ENCODE data around the gene HSF4. TPM values are rescaled to one million over a fixed set of nuclear protein-coding genes. Genes with fewer than 3 reads are reported as not detected.

Gene HSF4
- total RNA-seq, 3 donors from 2014 or later (not counting 1 experiment from before 2014, with no cell fraction given), result 6.9 to 8.3 (median 7.3) TPM

GRCh38 chr16:67185651-67186134, 21.1 kb downstream of the HSF4 start:
- intact Hi-C loops (cut with micrococcal nuclease), result loop anchor here (1.0 to 2.0 kb wide), 2 partner anchors 41 to 208 kb away; partner anchors contain the start of gene TMEM208

GRCh38 chr16:67186550-67186950, 22.0 kb downstream of the HSF4 start:
- Histone ChIP-seq H3K27ac (ENCODE audit: low read length) (no peak overlapping the region), H3K4me1 (ENCODE audit: control insufficient read depth, insufficient read depth, low read length) (peaks cover 25% of the 10 kb centered on the region), H3K9me3 (ENCODE audit: control insufficient read depth, insufficient read depth, low read length) (no peaks in the 10 kb centered on the region), H3K36me3 (ENCODE audit: control insufficient read depth, insufficient read depth, low read length) (no peaks in the 10 kb centered on the region), H3K27me3 (ENCODE audit: control insufficient read depth, insufficient read depth, low read length) (peaks cover 2% of the 10 kb centered on the region), H3K4me3 (ENCODE audit: low read length) (no peak overlapping the region)
- Mint-ChIP-seq H3K4me3 (no peak overlapping the region), H3K36me3 (no peaks in the 10 kb centered on the region), H3K4me1 (peaks cover 13 to 16% of the 10 kb centered on the region in 2 donors), H3K27me3 (ENCODE audit: low read depth in 2 of 2) (peaks cover 0 to 5% of the 10 kb centered on the region in 2 donors), H3K9me3 (no peaks in the 10 kb centered on the region), H3K27ac (no peak overlapping the region)
- no peak for DNase-seq
- WGBS (ENCODE audit: insufficient coverage), result 75% methylated on average over 5 of the region's 5 CpGs
- no peak for TF ChIP-seq CTCF (IDR thresholded peaks at IDR 0.05)
- intact Hi-C loops (cut with micrococcal nuclease), result no loop called here
- ATAC-seq, result no peak

More at GRCh38 chr16:67185651-67186134, 21.1 kb downstream of the HSF4 start:
- Histone ChIP-seq H3K36me3 (ENCODE audit: control insufficient read depth, insufficient read depth, low read length) (no peaks in the 10 kb centered on the region), H3K4me3 (ENCODE audit: low read length) (no peak overlapping the region), H3K9me3 (ENCODE audit: control insufficient read depth, insufficient read depth, low read length) (no peaks in the 10 kb centered on the region), H3K4me1 (ENCODE audit: control insufficient read depth, insufficient read depth, low read length) (peaks cover 23% of the 10 kb centered on the region), H3K27me3 (ENCODE audit: control insufficient read depth, insufficient read depth, low read length) (peaks cover 2% of the 10 kb centered on the region), H3K27ac (ENCODE audit: low read length) (no peak overlapping the region)
- no peaks in the 10 kb centered on the region for H3K36me3 Mint-ChIP-seq
- peaks cover 8 to 11% of the 10 kb centered on the region in 2 donors for H3K4me1 Mint-ChIP-seq
- no peak for DNase-seq
- no peak for ATAC-seq
- no peaks in the 10 kb centered on the region for H3K9me3 Mint-ChIP-seq
- peak; percentile 38 for TF ChIP-seq CTCF (IDR thresholded peaks at IDR 0.05)
- WGBS (ENCODE audit: insufficient coverage), result 17% methylated on average over 10 of the region's 12 CpGs
- H3K27ac Mint-ChIP-seq, result peak overlapping the region; percentile 82 to 83
- peaks cover 0 to 5% of the 10 kb centered on the region in 2 donors for H3K27me3 Mint-ChIP-seq (ENCODE audit: low read depth in 2 of 2)
- H3K4me3 Mint-ChIP-seq, result peak overlapping the region; percentile 95

- H3K4me3 ChIP-seq (ENCODE audit: low read length), result no peak overlapping the region
- ATAC-seq (no peak), DNase-seq (no peak)
- Mint-ChIP-seq H3K4me3 (no peak overlapping the region), H3K27me3 (ENCODE audit: low read depth in 2 of 2) (peaks cover 0 to 5% of the 10 kb centered on the region in 2 donors), H3K36me3 (no peaks in the 10 kb centered on the region), H3K27ac (no peak overlapping the region), H3K4me1 (peaks cover 17 to 22% of the 10 kb centered on the region in 2 donors), H3K9me3 (no peaks in the 10 kb centered on the region)
- peaks cover 2% of the 10 kb centered on the region for H3K27me3 ChIP-seq (ENCODE audit: control insufficient read depth, insufficient read depth, low read length)
- TF ChIP-seq CTCF (IDR thresholded peaks at IDR 0.05), result no peak
- H3K36me3 ChIP-seq (ENCODE audit: control insufficient read depth, insufficient read depth, low read length), result no peaks in the 10 kb centered on the region
- no peaks in the 10 kb centered on the region for H3K9me3 ChIP-seq (ENCODE audit: control insufficient read depth, insufficient read depth, low read length)
- peaks cover 29% of the 10 kb centered on the region for H3K4me1 ChIP-seq (ENCODE audit: control insufficient read depth, insufficient read depth, low read length)
- intact Hi-C loops (cut with micrococcal nuclease), result no loop called here
- WGBS (ENCODE audit: insufficient coverage), result 90% methylated on average over 26 of the region's 26 CpGs
- no peak overlapping the region for H3K27ac ChIP-seq (ENCODE audit: low read length)
These were observed 22.8 kb downstream of the HSF4 start for GRCh38 chr16:67187175-67187890.

All from natural killer cell (primary cell).